GM23338 (cell line): Measurements from ENCODE around the gene PROKR1. TPM values are rescaled to one million over a fixed set of nuclear protein-coding genes. Genes with fewer than 3 reads are reported as not detected.

ENCODE experiments used
- ATAC-seq: fragments of 200-7000 bp; cut with Tn5 transposase; 3 replicates; pipeline ENCODE4 v1.9.1; 2020
- DNase-seq: peaks from one replicate; pipeline ENCODE4 v3.0.0-alpha.2; 2015; ENCODE audit warnings: low spot score
- H2AFZ ChIP-seq: fragments of 200-600 bp; sonication (generic); 2 replicates; pipeline ENCODE4 v1.8.0; 2016; ENCODE audit warnings: antibody characterized with exemption, mild to moderate bottlenecking, moderate library complexity
- H3F3A ChIP-seq: fragments of 200-600 bp; sonication (generic); replicated peaks from 2 replicates; pipeline ENCODE4 v1.8.0; 2017; ENCODE audit warnings: antibody characterized with exemption, mixed run types, low read depth
- H3K27ac ChIP-seq: fragments of 200-600 bp; sonication (generic); 2 replicates; pipeline ENCODE4 v1.6.1; 2016; ENCODE audit warnings: low read depth
- H3K27me3 ChIP-seq: fragments of 200-600 bp; sonication (generic); 2 replicates; pipeline ENCODE4 v1.8.0; 2016; ENCODE audit warnings: mild to moderate bottlenecking, mixed run types, moderate library complexity; ENCODE audit not compliant: insufficient read depth
- H3K36me3 ChIP-seq: fragments of 200-600 bp; sonication (generic); 2 replicates; pipeline ENCODE4 v1.8.0; 2016; ENCODE audit warnings: mild to moderate bottlenecking; ENCODE audit not compliant: insufficient read depth
- H3K4me1 ChIP-seq: fragments of 200-600 bp; sonication (generic); 2 replicates; pipeline ENCODE4 v1.8.0; 2016; ENCODE audit warnings: mild to moderate bottlenecking, moderate library complexity; ENCODE audit not compliant: insufficient read depth
- H3K4me2 ChIP-seq: fragments of 200-600 bp; sonication (generic); 2 replicates; pipeline ENCODE4 v1.7.1; 2017; ENCODE audit warnings: mixed run types
- H3K4me3 ChIP-seq: fragments of 200-600 bp; sonication (generic); 2 replicates; pipeline ENCODE4 v1.6.1; 2016; ENCODE audit warnings: mixed run types
- H3K79me2 ChIP-seq: fragments of 200-600 bp; sonication (generic); replicated peaks from 2 replicates; pipeline ENCODE4 v1.8.0; 2017; ENCODE audit warnings: mild to moderate bottlenecking; ENCODE audit not compliant: insufficient read depth
- H3K9me2 ChIP-seq: fragments of 200-600 bp; sonication (generic); 2 replicates; pipeline ENCODE4 v1.8.0; 2017; ENCODE audit not compliant: insufficient read depth
- H4K20me1 ChIP-seq: fragments of 200-600 bp; sonication (generic); replicated peaks from 2 replicates; pipeline ENCODE4 v1.8.0; 2017; ENCODE audit warnings: mild to moderate bottlenecking; ENCODE audit not compliant: insufficient read depth
- H3K27ac Mint-ChIP-seq: 2 replicates; pipeline ENCODE4 v1.8.0; 2020; ENCODE audit warnings: inconsistent platforms, mild to moderate bottlenecking, moderate library complexity, mixed read lengths
- H3K27me3 Mint-ChIP-seq: 3 replicates; pipeline ENCODE4 v1.8.0; 2022; ENCODE audit warnings: low read depth, mild to moderate bottlenecking, moderate library complexity, mixed read lengths, inconsistent platforms; ENCODE audit not compliant: insufficient read depth, poor library complexity
- H3K36me3 Mint-ChIP-seq: 3 replicates; pipeline ENCODE4 v1.8.0; 2021; ENCODE audit warnings: low read depth, mild to moderate bottlenecking, inconsistent platforms, moderate library complexity, mixed read lengths
- H3K4me1 Mint-ChIP-seq: 3 replicates; pipeline ENCODE4 v1.8.0; 2020; ENCODE audit warnings: mild to moderate bottlenecking, inconsistent platforms, mixed read lengths
- H3K4me3 Mint-ChIP-seq: 3 replicates; pipeline ENCODE4 v1.8.0; 2021; ENCODE audit warnings: moderate library complexity, mild to moderate bottlenecking, inconsistent platforms, mixed read lengths
- H3K9me3 Mint-ChIP-seq: 3 replicates; pipeline ENCODE4 v1.8.0; 2020; ENCODE audit warnings: moderate library complexity, mild to moderate bottlenecking, inconsistent platforms, mixed read lengths
- CREB1 ChIP-seq: fragments of 250-450 bp; sonication (Bioruptor Pico); IDR thresholded peaks from 2 replicates; pipeline ENCODE4 v1.5.0; 2020; ENCODE audit warnings: low read depth, mild to moderate bottlenecking, moderate library complexity
- CTCF ChIP-seq, 2 experiments: fragments of 200-600 bp in 1 of 2; sonication (generic) in 1 of 2; conservative IDR thresholded peaks; 2 replicates each; pipeline versions ENCODE4 v1.5.1 to v1.6.1; 2016 to 2017; ENCODE audit warnings: antibody characterized with exemption in 2 of 2, low read depth in 2 of 2, mild to moderate bottlenecking in 2 of 2, moderate library complexity in 1 of 2
- EZH2 ChIP-seq: fragments of 200-600 bp; sonication (generic); IDR thresholded peaks from one replicate; pipeline ENCODE4 v1.8.0; 2017; ENCODE audit warnings: antibody characterized with exemption, mild to moderate bottlenecking, low read depth; ENCODE audit not compliant: unreplicated experiment
- EZH2phosphoT487 ChIP-seq: fragments of 200-600 bp; sonication (generic); IDR thresholded peaks from one replicate; pipeline ENCODE4 v1.8.1; 2018; ENCODE audit warnings: antibody characterized with exemption; ENCODE audit not compliant: unreplicated experiment
- JUNB ChIP-seq: IDR thresholded peaks from one replicate; pipeline ENCODE4 v1.6.1; 2016; ENCODE audit warnings: antibody characterized with exemption; ENCODE audit not compliant: unreplicated experiment
- POLR2AphosphoS5 ChIP-seq: IDR thresholded peaks from 2 replicates; pipeline ENCODE4 v1.6.1; 2016; ENCODE audit warnings: antibody characterized with exemption, low read depth
- REST ChIP-seq: IDR thresholded peaks from one replicate; pipeline ENCODE4 v1.6.1; 2018; ENCODE audit warnings: antibody characterized with exemption; ENCODE audit not compliant: unreplicated experiment
- ZNF331 ChIP-seq: fragments of 250-450 bp; sonication (Bioruptor Pico); IDR thresholded peaks from 2 replicates; pipeline ENCODE4 v1.5.0; 2020; ENCODE audit warnings: low read depth, mild to moderate bottlenecking, moderate library complexity
- ZNF462 ChIP-seq: fragments of 250-450 bp; sonication (Bioruptor Pico); IDR thresholded peaks from 2 replicates; pipeline ENCODE4 v1.5.0; 2020; ENCODE audit warnings: mild to moderate bottlenecking, moderate library complexity
- polyA plus RNA-seq: library from polyadenylated mRNA; unstranded; fragments of >200 nt; fragmentation: Nextera tagmentation; extraction: Ambion mirVana; gene quantifications from 2 replicates; pipeline ENCODE4 v1.2.1, GENCODE V29; 2016
- total RNA-seq: library from RNA; depleted of rRNA; stranded (reverse); fragments of >200 nt; shearing (Covaris generic); gene quantifications from 2 replicates; pipeline ENCODE4 v1.2.3, GENCODE V29; 2014

PROKR1 gene
- total and polyA plus RNA-seq, 2 experiments from 2014 or later = 0.61 to 5.3 TPM

GRCh38 chr2:68671961-68672360 lies 28.6 kb downstream of the PROKR1 start:
- H3K36me3 Mint-ChIP-seq = peaks cover 19% of the 10 kb centered on the region; the same call in 2 of the 3 replicates
- ATAC-seq = no peak
- H3K4me1 Mint-ChIP-seq = peaks cover 15% of the 10 kb centered on the region
- Histone ChIP-seq H3K4me2 (no peak overlapping the region), H3F3A (no peaks in the 10 kb centered on the region), H3K36me3 (0 out of 2 replicates have a peak, but pooled peaks cover 5% of the 10 kb centered on the region), H3K27ac (no peak overlapping the region), H3K4me1 (peaks cover 6% of the 10 kb centered on the region; the same call in 1 of the 2 replicates), H3K4me3 (no peak overlapping the region), H3K9me2 (peaks cover 32% of the 10 kb centered on the region), H3K27me3 (no peaks in the 10 kb centered on the region), H3K79me2 (no peaks in the 10 kb centered on the region), H2AFZ (no peak overlapping the region), H4K20me1 (no peaks in the 10 kb centered on the region)
- peaks cover 25% of the 10 kb centered on the region; the same call in 2 of the 3 replicates for H3K9me3 Mint-ChIP-seq
- DNase-seq = no peak
- no peak overlapping the region for H3K4me3 Mint-ChIP-seq
- TF ChIP-seq CTCF (conservative IDR thresholded peaks at IDR 0.05; ENCODE audit: low read depth in 2 of 2) (no peak), REST (no peak), POLR2AphosphoS5 (no peak), EZH2 (no peak), ZNF331 (no peak), CREB1 (CRISPR knock-in tag) (no peak), EZH2phosphoT487 (no peak), JUNB (no peak), ZNF462 (CRISPR knock-in tag) (no peak)
- H3K27me3 Mint-ChIP-seq = no peaks in the 10 kb centered on the region
- H3K27ac Mint-ChIP-seq = no peak overlapping the region
